PC-3 (cell line): ENCODE results near the gene FAM131A. TPM values are rescaled to one million over a fixed set of nuclear protein-coding genes. Genes with fewer than 3 reads are reported as not detected.

Experiments used
- ATAC-seq: fragments of 200-7000 bp; cut with Tn5 transposase; 2 replicates; pipeline ENCODE4 v1.9.1; 2020; ENCODE audit warnings: mild to moderate bottlenecking, moderate library complexity
- BruUV-seq: library from RNA; stranded (reverse); fragments of 400-500 nt; replicated peaks from 2 replicates; lab custom pipeline; 2021; lab: Mats Ljungman, UMichigan
- CTCF ChIA-PET: fragments of 300-600 bp; sonication (Branson Sonifier 250); formaldehyde crosslinking; loops from one replicate; lab custom pipeline; 2022; ENCODE audit warnings: antibody characterized with exemption; lab: Charles Lee
- POLR2A ChIA-PET: fragments of 300-600 bp; sonication (Branson Sonifier 250); formaldehyde crosslinking; loops from one replicate; lab custom pipeline; 2022; ENCODE audit warnings: antibody characterized with exemption; ENCODE audit not compliant: unreplicated experiment; lab: Charles Lee
- DNase-seq: peaks from one replicate; pipeline ENCODE4 v3.0.0-alpha.2; 2015
- H2AFZ ChIP-seq: fragments of 300-600 bp; sonication (generic); 2 replicates; pipeline ENCODE4 v1.6.0; 2016; ENCODE audit warnings: antibody characterized with exemption, low read length
- H3F3A ChIP-seq: fragments of 300-600 bp; sonication (generic); one replicate; pipeline ENCODE4 v1.6.0; 2017; ENCODE audit warnings: antibody characterized with exemption, low read length, control low read depth, mild to moderate bottlenecking; ENCODE audit not compliant: unreplicated experiment
- H3K27ac ChIP-seq: fragments of 300-600 bp; sonication (generic); 2 replicates; pipeline ENCODE4 v1.5.1; 2016; ENCODE audit warnings: mild to moderate bottlenecking, low read length
- H3K27me3 ChIP-seq: fragments of 300-600 bp; sonication (generic); 2 replicates; pipeline ENCODE4 v1.6.1; 2016; ENCODE audit warnings: low read length, mixed read lengths
- H3K36me3 ChIP-seq: fragments of 300-600 bp; sonication (generic); 2 replicates; pipeline ENCODE4 v1.6.1; 2016; ENCODE audit warnings: low read depth, mixed run types, low read length, mixed read lengths
- H3K4me1 ChIP-seq: fragments of 300-600 bp; sonication (generic); 2 replicates; pipeline ENCODE4 v1.5.1; 2016; ENCODE audit warnings: low read length; ENCODE audit not compliant: insufficient read depth
- H3K4me2 ChIP-seq: fragments of 300-600 bp; sonication (generic); 2 replicates; pipeline ENCODE4 v1.6.0; 2016; ENCODE audit warnings: low read length
- H3K4me3 ChIP-seq: fragments of 300-600 bp; sonication (generic); 2 replicates; pipeline ENCODE4 v1.5.1; 2016; ENCODE audit warnings: mild to moderate bottlenecking, low read length, mixed read lengths
- H3K79me2 ChIP-seq: fragments of 300-600 bp; sonication (generic); 2 replicates; pipeline ENCODE4 v1.6.1; 2017; ENCODE audit warnings: low read length, mixed read lengths
- H3K9ac ChIP-seq: fragments of 300-600 bp; sonication (generic); 2 replicates; pipeline ENCODE4 v1.6.0; 2016; ENCODE audit warnings: mild to moderate bottlenecking, low read length
- H3K9me2 ChIP-seq: fragments of 300-600 bp; sonication (generic); replicated peaks from 2 replicates; pipeline ENCODE4 v1.6.1; 2016; ENCODE audit warnings: mixed run types, low read length, mixed read lengths
- H3K9me3 ChIP-seq: fragments of 300-600 bp; sonication (generic); 2 replicates; pipeline ENCODE4 v1.6.1; 2016; ENCODE audit warnings: low read length, mixed read lengths
- H4K20me1 ChIP-seq: fragments of 300-600 bp; sonication (generic); 2 replicates; pipeline ENCODE4 v1.6.1; 2016; ENCODE audit warnings: low read length, mixed read lengths
- CTCF ChIP-seq: fragments of 300-600 bp; sonication (generic); conservative IDR thresholded peaks from 2 replicates; pipeline ENCODE4 v1.5.1; 2017; ENCODE audit warnings: antibody characterized with exemption, low read depth, mild to moderate bottlenecking, low read length
- EZH2 ChIP-seq: fragments of 300-600 bp; sonication (generic); IDR thresholded peaks from one replicate; pipeline ENCODE4 v1.6.1; 2017; ENCODE audit warnings: antibody characterized with exemption, mild to moderate bottlenecking, low read length; ENCODE audit not compliant: unreplicated experiment
- EZH2phosphoT487 ChIP-seq: fragments of 300-600 bp; sonication (generic); IDR thresholded peaks from 2 replicates; pipeline ENCODE4 v1.6.1; 2018; ENCODE audit warnings: mild to moderate bottlenecking, antibody characterized with exemption, low read length, borderline replicate concordance
- intact Hi-C: fragments of 100-400 bp; cut with micrococcal nuclease; formaldehyde crosslinking; loops from 2 replicates; pipeline ENCODE4 v1.9.0; 2023
- total RNA-seq: library from RNA; depleted of rRNA; stranded (reverse); fragments of >200 nt; gene quantifications from 2 replicates; pipeline ENCODE4 v1.2.3, GENCODE V29; 2014

The FAM131A gene
- total RNA-seq, 1 experiment from 2014 or later, result 21.9 TPM

GRCh38 chr3:184291738-184292445 lies 45.5 kb upstream of the FAM131A start:
- Histone ChIP-seq H3K9me2 (no peaks in the 10 kb centered on the region), H2AFZ (no peak overlapping the region), H3F3A (no peaks in the 10 kb centered on the region), H4K20me1 (no peaks in the 10 kb centered on the region), H3K79me2 (no peaks in the 10 kb centered on the region), H3K4me2 (no peak overlapping the region), H3K4me3 (no peak overlapping the region), H3K36me3 (no peaks in the 10 kb centered on the region), H3K4me1 (no peaks in the 10 kb centered on the region), H3K9ac (no peak overlapping the region), H3K27ac (no peak overlapping the region), H3K27me3 (no peaks in the 10 kb centered on the region), H3K9me3 (no peaks in the 10 kb centered on the region)
- no peak for TF ChIP-seq EZH2
- TF ChIP-seq CTCF, result no peak
- no peak for TF ChIP-seq EZH2phosphoT487
- ChIA-PET CTCF (no interaction called here), POLR2A (no interaction called here)
- ATAC-seq, result no peak
- intact Hi-C loops, result no loop called here
- no peak for DNase-seq
- BruUV-seq, result no TSS peak

GRCh38 chr3:184295771-184296170 lies 41.6 kb upstream of the FAM131A start:
- Histone ChIP-seq H3K4me2 (no peak overlapping the region), H2AFZ (no peak overlapping the region), H3K9me2 (no peaks in the 10 kb centered on the region), H3K4me3 (no peak overlapping the region), H3K27ac (no peak overlapping the region), H3K36me3 (peaks cover 6% of the 10 kb centered on the region), H3K4me1 (peaks cover 4% of the 10 kb centered on the region), H3F3A (no peaks in the 10 kb centered on the region), H4K20me1 (peaks cover 4% of the 10 kb centered on the region), H3K9me3 (no peaks in the 10 kb centered on the region), H3K27me3 (no peaks in the 10 kb centered on the region), H3K9ac (no peak overlapping the region), H3K79me2 (peaks cover 18% of the 10 kb centered on the region)
- POLR2A ChIA-PET, result no interaction called here
- DNase-seq, result no peak
- no peak for TF ChIP-seq EZH2
- TF ChIP-seq CTCF, result no peak
- TF ChIP-seq EZH2phosphoT487, result no peak
- intact Hi-C loops, result no loop called here
- BruUV-seq, result no TSS peak
- ATAC-seq, result no peak
- CTCF ChIA-PET, result no interaction called here

GRCh38 chr3:184296616-184297015 lies 40.8 kb upstream of the FAM131A start:
- CTCF ChIA-PET, result no interaction called here
- intact Hi-C loops, result no loop called here
- POLR2A ChIA-PET, result no interaction called here
- Histone ChIP-seq H3K79me2 (peaks cover 26% of the 10 kb centered on the region), H3K36me3 (peaks cover 13% of the 10 kb centered on the region), H3F3A (no peaks in the 10 kb centered on the region), H3K27me3 (no peaks in the 10 kb centered on the region), H3K27ac (no peak overlapping the region), H3K4me2 (no peak overlapping the region), H3K4me1 (peaks cover 12% of the 10 kb centered on the region), H3K9ac (no peak overlapping the region), H2AFZ (no peak overlapping the region), H3K9me3 (no peaks in the 10 kb centered on the region), H3K4me3 (no peak overlapping the region), H4K20me1 (peaks cover 12% of the 10 kb centered on the region), H3K9me2 (no peaks in the 10 kb centered on the region)
- TF ChIP-seq EZH2 (no peak), EZH2phosphoT487 (no peak), CTCF (no peak)
- DNase-seq, result no peak
- no TSS peak for BruUV-seq
- no peak for ATAC-seq
